Mesenchymal stem cell (in vitro differentiated cells and primary cell): ENCODE data around the gene CHL1.

Source experiments
- DNase-seq: peaks from one replicate; pipeline ENCODE4 v3.0.0-alpha.2; 2013
- H2AFZ ChIP-seq: one replicate; pipeline ENCODE4 v1.6.1; 2013; ENCODE audit warnings: low read depth, mild to moderate bottlenecking, control low read depth, inconsistent platforms, low read length, moderate library complexity
- H2AK5ac ChIP-seq: 2 replicates; pipeline ENCODE4 v1.6.1; 2013; ENCODE audit warnings: low read length, moderate library complexity, mild to moderate bottlenecking, inconsistent platforms; ENCODE audit not compliant: severe bottlenecking
- H2BK120ac ChIP-seq: one replicate; pipeline ENCODE4 v1.6.1; 2013; ENCODE audit warnings: low read depth, mild to moderate bottlenecking, inconsistent platforms, low read length, moderate library complexity
- H2BK12ac ChIP-seq, 2 experiments: one replicate each; pipeline ENCODE4 v1.6.1; 2013; ENCODE audit warnings: inconsistent platforms in 2 of 2, low read length in 2 of 2, mild to moderate bottlenecking in 2 of 2, moderate library complexity in 2 of 2, control low read depth in 1 of 2
- H2BK15ac ChIP-seq: one replicate; pipeline ENCODE4 v1.6.1; 2013; ENCODE audit warnings: mild to moderate bottlenecking, low read depth, inconsistent platforms; ENCODE audit not compliant: poor library complexity, severe bottlenecking
- H2BK5ac ChIP-seq: 2 replicates; pipeline ENCODE4 v1.6.1; 2013; ENCODE audit warnings: low read depth, mild to moderate bottlenecking, low read length, control low read depth, inconsistent platforms; ENCODE audit not compliant: poor library complexity, severe bottlenecking
- H3K14ac ChIP-seq, 2 experiments: one replicate each; pipeline ENCODE4 v1.6.1; 2013; ENCODE audit warnings: inconsistent platforms in 2 of 2, low read length in 2 of 2, control low read depth in 1 of 2, mild to moderate bottlenecking in 1 of 2, moderate library complexity in 1 of 2
- H3K18ac ChIP-seq, 2 experiments: one replicate each; pipeline ENCODE4 v1.6.1; 2013; ENCODE audit warnings: inconsistent platforms in 2 of 2, low read length in 2 of 2, control low read depth in 1 of 2, low read depth in 1 of 2, mild to moderate bottlenecking in 1 of 2
- H3K23ac ChIP-seq, 2 experiments: one replicate each; pipeline ENCODE4 v1.6.1; 2013; ENCODE audit warnings: inconsistent platforms in 2 of 2, low read length in 2 of 2, mild to moderate bottlenecking in 2 of 2, moderate library complexity in 2 of 2, control low read depth in 1 of 2
- H3K27ac ChIP-seq: 2 replicates; pipeline ENCODE4 v1.5.1; 2013; ENCODE audit warnings: mild to moderate bottlenecking, moderate library complexity, low read length, control low read depth, inconsistent platforms; ENCODE audit not compliant: poor library complexity, severe bottlenecking
- H3K27me3 ChIP-seq, 2 experiments: 2 replicates each; pipeline versions ENCODE4 v1.6.1 to v1.7.0; 2013; ENCODE audit warnings: low read length in 2 of 2, mild to moderate bottlenecking in 2 of 2, moderate library complexity in 2 of 2, control low read depth in 1 of 2, inconsistent platforms in 1 of 2; ENCODE audit not compliant: control insufficient read depth in 1 of 2, insufficient read depth in 1 of 2
- H3K36me3 ChIP-seq, 2 experiments: 2 replicates each; pipeline versions ENCODE4 v1.6.1 to v1.7.0; 2013; ENCODE audit warnings: low read length in 2 of 2, control low read depth in 1 of 2, inconsistent platforms in 1 of 2, low read depth in 1 of 2, mild to moderate bottlenecking in 1 of 2; ENCODE audit not compliant: insufficient read depth in 2 of 2, control insufficient read depth in 1 of 2
- H3K4ac ChIP-seq, 2 experiments: one replicate each; pipeline ENCODE4 v1.6.1; 2013; ENCODE audit warnings: inconsistent platforms in 2 of 2, low read length in 2 of 2, mild to moderate bottlenecking in 2 of 2, moderate library complexity in 2 of 2, control low read depth in 1 of 2, low read depth in 1 of 2
- H3K4me1 ChIP-seq: 2 replicates; pipeline ENCODE4 v1.6.1; 2013; ENCODE audit warnings: low read depth, low read length, control low read depth; ENCODE audit not compliant: control insufficient read depth, insufficient read depth
- H3K4me2 ChIP-seq: 2 replicates; pipeline ENCODE4 v1.6.1; 2013; ENCODE audit warnings: low read length, mild to moderate bottlenecking, inconsistent platforms; ENCODE audit not compliant: poor library complexity, severe bottlenecking
- H3K4me3 ChIP-seq, 2 experiments: 2 replicates each; pipeline versions ENCODE4 v1.5.1 to v1.7.0; 2013; ENCODE audit warnings: low read length in 2 of 2, mild to moderate bottlenecking in 2 of 2, control low read depth in 1 of 2, low read depth in 1 of 2; ENCODE audit not compliant: insufficient read depth in 1 of 2
- H3K79me1 ChIP-seq: replicated peaks from 2 replicates; pipeline ENCODE4 v1.6.1; 2013; ENCODE audit warnings: mild to moderate bottlenecking, control low read depth, low read length, inconsistent platforms; ENCODE audit not compliant: poor library complexity, severe bottlenecking
- H3K9ac ChIP-seq: 2 replicates; pipeline ENCODE4 v1.7.0; 2013; ENCODE audit warnings: mild to moderate bottlenecking, low read length, moderate library complexity
- H3K9me3 ChIP-seq: 2 replicates; pipeline ENCODE4 v1.7.0; 2013; ENCODE audit warnings: mild to moderate bottlenecking, low read length; ENCODE audit not compliant: control insufficient read depth
- H4K8ac ChIP-seq: one replicate; pipeline ENCODE4 v1.6.1; 2013; ENCODE audit warnings: inconsistent platforms, mild to moderate bottlenecking, low read length, moderate library complexity
- H4K91ac ChIP-seq: one replicate; pipeline ENCODE4 v1.6.1; 2013; ENCODE audit warnings: mild to moderate bottlenecking, low read length, inconsistent platforms
- WGBS: methylation state at CpG from one replicate; pipeline ENCODE4 v1.1.7; 2013; ENCODE audit warnings: mixed read lengths; 5-methylcytosine and 5-hydroxymethylcytosine counted together

The CHL1 gene

GRCh38 chr3:295166-295565 lies 98.6 kb downstream of the CHL1 start:
- no peak overlapping the region for H2BK12ac ChIP-seq
- H4K8ac ChIP-seq = no peak overlapping the region
- no peak overlapping the region for H3K9ac ChIP-seq
- no peaks in the 10 kb centered on the region for H3K79me1 ChIP-seq
- H4K91ac ChIP-seq = no peak overlapping the region
- no peaks in the 10 kb centered on the region for H3K9me3 ChIP-seq
- no peak overlapping the region for H3K14ac ChIP-seq
- no peak overlapping the region for H3K4ac ChIP-seq
- H3K4me2 ChIP-seq = no peak overlapping the region
- H3K36me3 ChIP-seq = no peaks in the 10 kb centered on the region
- H3K27me3 ChIP-seq = no peaks in the 10 kb centered on the region
- no CpG with 5 or more reads among the region's 3 CpGs for WGBS
- H3K4me3 ChIP-seq = no peak overlapping the region
- no peak overlapping the region for H2BK120ac ChIP-seq
- no peak overlapping the region for H3K23ac ChIP-seq
- no peak overlapping the region for H2BK15ac ChIP-seq
- no peak for DNase-seq
- H2BK5ac ChIP-seq = no peak overlapping the region
- no peak overlapping the region for H3K27ac ChIP-seq
- no peak overlapping the region for H3K18ac ChIP-seq
- H2AK5ac ChIP-seq = no peak overlapping the region
- H3K4me1 ChIP-seq = no peaks in the 10 kb centered on the region
- no peak overlapping the region for H2AFZ ChIP-seq

- Histone ChIP-seq H3K4me3 (no peak overlapping the region), H3K14ac (no peak overlapping the region), H2AK5ac (no peak overlapping the region), H3K4me1 (no peaks in the 10 kb centered on the region), H4K8ac (no peak overlapping the region), H2BK5ac (no peak overlapping the region), H2BK15ac (no peak overlapping the region), H4K91ac (no peak overlapping the region), H3K9me3 (no peaks in the 10 kb centered on the region), H3K27me3 (no peaks in the 10 kb centered on the region), H3K23ac (no peak overlapping the region), H3K36me3 (no peaks in the 10 kb centered on the region), H3K4me2 (no peak overlapping the region), H3K9ac (no peak overlapping the region), H3K27ac (no peak overlapping the region), H3K18ac (no peak overlapping the region), H2BK12ac (no peak overlapping the region), H2AFZ (no peak overlapping the region), H3K79me1 (no peaks in the 10 kb centered on the region), H3K4ac (no peak overlapping the region), H2BK120ac (no peak overlapping the region)
- no peak for DNase-seq
- 44% methylated on average over 1 of the region's 3 CpGs for WGBS
Measured at GRCh38 chr3:297585-297984, 101.0 kb downstream of the CHL1 start.

- no peak overlapping the region for H2BK5ac ChIP-seq
- no peaks in the 10 kb centered on the region for H3K36me3 ChIP-seq
- H2AFZ ChIP-seq = no peak overlapping the region
- H4K91ac ChIP-seq = no peak overlapping the region
- H3K4me2 ChIP-seq = no peak overlapping the region
- no peak for DNase-seq
- no peak overlapping the region for H2BK12ac ChIP-seq
- H3K27me3 ChIP-seq = no peaks in the 10 kb centered on the region
- H3K18ac ChIP-seq = no peak overlapping the region
- H2BK15ac ChIP-seq = no peak overlapping the region
- no peak overlapping the region for H3K23ac ChIP-seq
- H2BK120ac ChIP-seq = no peak overlapping the region
- H2AK5ac ChIP-seq = no peak overlapping the region
- H3K4ac ChIP-seq = no peak overlapping the region
- H3K14ac ChIP-seq = no peak overlapping the region
- 66% methylated on average over 5 of the region's 5 CpGs for WGBS
- H4K8ac ChIP-seq = no peak overlapping the region
- H3K4me1 ChIP-seq = no peaks in the 10 kb centered on the region
- H3K79me1 ChIP-seq = no peaks in the 10 kb centered on the region
- no peaks in the 10 kb centered on the region for H3K9me3 ChIP-seq
- H3K4me3 ChIP-seq = no peak overlapping the region
- no peak overlapping the region for H3K27ac ChIP-seq
- H3K9ac ChIP-seq = no peak overlapping the region
Measured at GRCh38 chr3:299590-300301, 103.2 kb downstream of the CHL1 start.

- no peaks in the 10 kb centered on the region for H3K4me1 ChIP-seq
- DNase-seq = no peak
- 17% methylated on average over 2 of the region's 2 CpGs for WGBS
Measured at GRCh38 chr3:307182-307581, 110.6 kb downstream of the CHL1 start.

More at GRCh38 chr3:307182-307581, 110.6 kb downstream of the CHL1 start:
- Histone ChIP-seq H3K79me1 (no peaks in the 10 kb centered on the region), H3K36me3 (no peaks in the 10 kb centered on the region), H2BK120ac (no peak overlapping the region), H2BK5ac (no peak overlapping the region), H4K91ac (no peak overlapping the region), H3K27me3 (no peaks in the 10 kb centered on the region), H4K8ac (no peak overlapping the region), H3K4me2 (no peak overlapping the region), H3K23ac (no peak overlapping the region), H3K14ac (no peak overlapping the region), H3K9me3 (no peaks in the 10 kb centered on the region), H3K4me3 (no peak overlapping the region), H2AFZ (no peak overlapping the region), H3K9ac (no peak overlapping the region), H3K18ac (no peak overlapping the region), H2BK12ac (no peak overlapping the region), H2BK15ac (no peak overlapping the region), H3K27ac (no peak overlapping the region), H2AK5ac (no peak overlapping the region), H3K4ac (no peak overlapping the region)
